ENCODE measurements around the gene UPK2.
A peak's percentile ranks its signal among the peaks of the same experiment; 100 is the strongest.

UPK2 gene

GRCh38 chr11:118911880-118912741, 44.0 kb upstream of the UPK2 start (continued):
- TF ChIP-seq ZBTB44 (tag by site-specific recombination; IDR thresholded peaks at IDR 0.05) (no peak), ZNF747 (tag by site-specific recombination; IDR thresholded peaks at IDR 0.05) (no peak), ZNF623 (tag by site-specific recombination; IDR thresholded peaks at IDR 0.05) (no peak), ZNF121 (tag by site-specific recombination; IDR thresholded peaks at IDR 0.05) (no peak), ZSCAN4 (tag by site-specific recombination; IDR thresholded peaks at IDR 0.05) (no peak), HOXC10 (CRISPR knock-in tag; IDR thresholded peaks at IDR 0.05) (no peak), ZBTB17 (tag by site-specific recombination; IDR thresholded peaks at IDR 0.05) (no peak), ZNF596 (tag by site-specific recombination; IDR thresholded peaks at IDR 0.05) (no peak), ZNF391 (tag by site-specific recombination; IDR thresholded peaks at IDR 0.05; ENCODE audit: borderline replicate concordance, low read depth) (no peak), ZNF24 (tag by site-specific recombination; IDR thresholded peaks at IDR 0.05) (no peak), BCL11A (tag by site-specific recombination; IDR thresholded peaks at IDR 0.05; ENCODE audit: low read depth) (no peak), IKZF3 (tag by site-specific recombination; IDR thresholded peaks at IDR 0.05) (peak; percentile 9; the same call in 1 of the 2 replicates), OVOL3 (tag by site-specific recombination; IDR thresholded peaks at IDR 0.05) (no peak), EGR2 (tag by site-specific recombination; IDR thresholded peaks at IDR 0.05; ENCODE audit: low read depth) (peak; percentile 29; the same call in 1 of the 2 replicates), ZNF214 (tag by site-specific recombination; IDR thresholded peaks at IDR 0.05; ENCODE audit: borderline replicate concordance) (no peak), KLF8 (tag by site-specific recombination; IDR thresholded peaks at IDR 0.05) (0 out of 2 replicates have a peak, but pooled peaks have one; percentile 4), ZNF266 (tag by site-specific recombination; IDR thresholded peaks at IDR 0.05; ENCODE audit: low read depth) (no peak), ZNF530 (tag by site-specific recombination; IDR thresholded peaks at IDR 0.05; ENCODE audit: low read depth) (no peak), ZNF19 (tag by site-specific recombination; IDR thresholded peaks at IDR 0.05; ENCODE audit: low read depth) (no peak), HOXD13 (CRISPR knock-in tag; IDR thresholded peaks at IDR 0.05; ENCODE audit: borderline replicate concordance) (no peak), AEBP2 (tag by site-specific recombination; IDR thresholded peaks at IDR 0.05; ENCODE audit: borderline replicate concordance) (no peak), SP7 (tag by site-specific recombination; IDR thresholded peaks at IDR 0.05) (peak; percentile 43; the same call in 1 of the 2 replicates), ZBTB8A (tag by site-specific recombination; IDR thresholded peaks at IDR 0.05) (peak; percentile 36; the same call in 1 of the 2 replicates), ZFP41 (tag by site-specific recombination; IDR thresholded peaks at IDR 0.05; ENCODE audit: borderline replicate concordance) (no peak), ZNF677 (tag by site-specific recombination; IDR thresholded peaks at IDR 0.05) (no peak)
- TF ChIP-seq, protein P1, sequence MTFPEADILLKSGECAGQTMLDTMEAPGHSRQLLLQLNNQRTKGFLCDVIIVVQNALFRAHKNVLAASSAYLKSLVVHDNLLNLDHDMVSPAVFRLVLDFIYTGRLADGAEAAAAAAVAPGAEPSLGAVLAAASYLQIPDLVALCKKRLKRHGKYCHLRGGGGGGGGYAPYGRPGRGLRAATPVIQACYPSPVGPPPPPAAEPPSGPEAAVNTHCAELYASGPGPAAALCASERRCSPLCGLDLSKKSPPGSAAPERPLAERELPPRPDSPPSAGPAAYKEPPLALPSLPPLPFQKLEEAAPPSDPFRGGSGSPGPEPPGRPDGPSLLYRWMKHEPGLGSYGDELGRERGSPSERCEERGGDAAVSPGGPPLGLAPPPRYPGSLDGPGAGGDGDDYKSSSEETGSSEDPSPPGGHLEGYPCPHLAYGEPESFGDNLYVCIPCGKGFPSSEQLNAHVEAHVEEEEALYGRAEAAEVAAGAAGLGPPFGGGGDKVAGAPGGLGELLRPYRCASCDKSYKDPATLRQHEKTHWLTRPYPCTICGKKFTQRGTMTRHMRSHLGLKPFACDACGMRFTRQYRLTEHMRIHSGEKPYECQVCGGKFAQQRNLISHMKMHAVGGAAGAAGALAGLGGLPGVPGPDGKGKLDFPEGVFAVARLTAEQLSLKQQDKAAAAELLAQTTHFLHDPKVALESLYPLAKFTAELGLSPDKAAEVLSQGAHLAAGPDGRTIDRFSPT (tag by site-specific recombination; IDR thresholded peaks at IDR 0.05): peak; percentile 87
- TF ChIP-seq, protein P2, sequence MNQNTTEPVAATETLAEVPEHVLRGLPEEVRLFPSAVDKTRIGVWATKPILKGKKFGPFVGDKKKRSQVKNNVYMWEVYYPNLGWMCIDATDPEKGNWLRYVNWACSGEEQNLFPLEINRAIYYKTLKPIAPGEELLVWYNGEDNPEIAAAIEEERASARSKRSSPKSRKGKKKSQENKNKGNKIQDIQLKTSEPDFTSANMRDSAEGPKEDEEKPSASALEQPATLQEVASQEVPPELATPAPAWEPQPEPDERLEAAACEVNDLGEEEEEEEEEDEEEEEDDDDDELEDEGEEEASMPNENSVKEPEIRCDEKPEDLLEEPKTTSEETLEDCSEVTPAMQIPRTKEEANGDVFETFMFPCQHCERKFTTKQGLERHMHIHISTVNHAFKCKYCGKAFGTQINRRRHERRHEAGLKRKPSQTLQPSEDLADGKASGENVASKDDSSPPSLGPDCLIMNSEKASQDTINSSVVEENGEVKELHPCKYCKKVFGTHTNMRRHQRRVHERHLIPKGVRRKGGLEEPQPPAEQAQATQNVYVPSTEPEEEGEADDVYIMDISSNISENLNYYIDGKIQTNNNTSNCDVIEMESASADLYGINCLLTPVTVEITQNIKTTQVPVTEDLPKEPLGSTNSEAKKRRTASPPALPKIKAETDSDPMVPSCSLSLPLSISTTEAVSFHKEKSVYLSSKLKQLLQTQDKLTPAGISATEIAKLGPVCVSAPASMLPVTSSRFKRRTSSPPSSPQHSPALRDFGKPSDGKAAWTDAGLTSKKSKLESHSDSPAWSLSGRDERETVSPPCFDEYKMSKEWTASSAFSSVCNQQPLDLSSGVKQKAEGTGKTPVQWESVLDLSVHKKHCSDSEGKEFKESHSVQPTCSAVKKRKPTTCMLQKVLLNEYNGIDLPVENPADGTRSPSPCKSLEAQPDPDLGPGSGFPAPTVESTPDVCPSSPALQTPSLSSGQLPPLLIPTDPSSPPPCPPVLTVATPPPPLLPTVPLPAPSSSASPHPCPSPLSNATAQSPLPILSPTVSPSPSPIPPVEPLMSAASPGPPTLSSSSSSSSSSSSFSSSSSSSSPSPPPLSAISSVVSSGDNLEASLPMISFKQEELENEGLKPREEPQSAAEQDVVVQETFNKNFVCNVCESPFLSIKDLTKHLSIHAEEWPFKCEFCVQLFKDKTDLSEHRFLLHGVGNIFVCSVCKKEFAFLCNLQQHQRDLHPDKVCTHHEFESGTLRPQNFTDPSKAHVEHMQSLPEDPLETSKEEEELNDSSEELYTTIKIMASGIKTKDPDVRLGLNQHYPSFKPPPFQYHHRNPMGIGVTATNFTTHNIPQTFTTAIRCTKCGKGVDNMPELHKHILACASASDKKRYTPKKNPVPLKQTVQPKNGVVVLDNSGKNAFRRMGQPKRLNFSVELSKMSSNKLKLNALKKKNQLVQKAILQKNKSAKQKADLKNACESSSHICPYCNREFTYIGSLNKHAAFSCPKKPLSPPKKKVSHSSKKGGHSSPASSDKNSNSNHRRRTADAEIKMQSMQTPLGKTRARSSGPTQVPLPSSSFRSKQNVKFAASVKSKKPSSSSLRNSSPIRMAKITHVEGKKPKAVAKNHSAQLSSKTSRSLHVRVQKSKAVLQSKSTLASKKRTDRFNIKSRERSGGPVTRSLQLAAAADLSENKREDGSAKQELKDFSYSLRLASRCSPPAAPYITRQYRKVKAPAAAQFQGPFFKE (tag by site-specific recombination; IDR thresholded peaks at IDR 0.05; ENCODE audit: borderline replicate concordance): no peak

Measured in HEK293 (cell line).